ENCODE data around the gene OTOGL.

DNA sequence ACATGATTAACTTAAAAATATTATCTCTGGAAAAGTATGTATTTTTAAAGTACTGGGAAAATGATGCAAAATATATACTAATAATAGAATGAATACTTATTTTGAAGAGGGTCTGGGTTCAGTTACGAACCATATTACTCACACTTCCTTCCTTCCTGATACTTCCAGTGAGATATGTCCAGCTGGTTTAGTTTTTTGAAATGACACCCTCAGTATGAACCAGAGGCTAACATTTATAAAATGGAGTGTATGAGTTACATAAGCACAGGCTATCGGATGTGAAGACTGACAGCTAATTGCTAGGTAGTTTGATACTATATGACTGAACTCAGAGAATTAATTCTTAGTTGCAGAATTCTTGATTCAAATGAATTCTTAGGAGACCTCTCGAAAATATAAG, 122.9 kb downstream of the OTOGL start:
- TF ChIP-seq, protein P1, sequence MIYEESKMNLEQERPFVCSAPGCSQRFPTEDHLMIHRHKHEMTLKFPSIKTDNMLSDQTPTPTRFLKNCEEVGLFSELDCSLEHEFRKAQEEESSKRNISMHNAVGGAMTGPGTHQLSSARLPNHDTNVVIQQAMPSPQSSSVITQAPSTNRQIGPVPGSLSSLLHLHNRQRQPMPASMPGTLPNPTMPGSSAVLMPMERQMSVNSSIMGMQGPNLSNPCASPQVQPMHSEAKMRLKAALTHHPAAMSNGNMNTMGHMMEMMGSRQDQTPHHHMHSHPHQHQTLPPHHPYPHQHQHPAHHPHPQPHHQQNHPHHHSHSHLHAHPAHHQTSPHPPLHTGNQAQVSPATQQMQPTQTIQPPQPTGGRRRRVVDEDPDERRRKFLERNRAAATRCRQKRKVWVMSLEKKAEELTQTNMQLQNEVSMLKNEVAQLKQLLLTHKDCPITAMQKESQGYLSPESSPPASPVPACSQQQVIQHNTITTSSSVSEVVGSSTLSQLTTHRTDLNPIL (CRISPR knock-in tag; IDR thresholded peaks at IDR 0.05; ENCODE audit: low read depth): no peak
- TF ChIP-seq ZNF565 (CRISPR knock-in tag; conservative IDR thresholded peaks at IDR 0.05; ENCODE audit: low read depth): no peak
- TF ChIP-seq, protein P2, sequence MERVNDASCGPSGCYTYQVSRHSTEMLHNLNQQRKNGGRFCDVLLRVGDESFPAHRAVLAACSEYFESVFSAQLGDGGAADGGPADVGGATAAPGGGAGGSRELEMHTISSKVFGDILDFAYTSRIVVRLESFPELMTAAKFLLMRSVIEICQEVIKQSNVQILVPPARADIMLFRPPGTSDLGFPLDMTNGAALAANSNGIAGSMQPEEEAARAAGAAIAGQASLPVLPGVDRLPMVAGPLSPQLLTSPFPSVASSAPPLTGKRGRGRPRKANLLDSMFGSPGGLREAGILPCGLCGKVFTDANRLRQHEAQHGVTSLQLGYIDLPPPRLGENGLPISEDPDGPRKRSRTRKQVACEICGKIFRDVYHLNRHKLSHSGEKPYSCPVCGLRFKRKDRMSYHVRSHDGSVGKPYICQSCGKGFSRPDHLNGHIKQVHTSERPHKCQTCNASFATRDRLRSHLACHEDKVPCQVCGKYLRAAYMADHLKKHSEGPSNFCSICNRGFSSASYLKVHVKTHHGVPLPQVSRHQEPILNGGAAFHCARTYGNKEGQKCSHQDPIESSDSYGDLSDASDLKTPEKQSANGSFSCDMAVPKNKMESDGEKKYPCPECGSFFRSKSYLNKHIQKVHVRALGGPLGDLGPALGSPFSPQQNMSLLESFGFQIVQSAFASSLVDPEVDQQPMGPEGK (CRISPR knock-in tag; IDR thresholded peaks at IDR 0.05; ENCODE audit: borderline replicate concordance): no peak
- TF ChIP-seq OSR1 (CRISPR knock-in tag; IDR thresholded peaks at IDR 0.05): no peak
- TF ChIP-seq ZFP3 (CRISPR knock-in tag; IDR thresholded peaks at IDR 0.05): no peak
- TF ChIP-seq ZFP30 (CRISPR knock-in tag; IDR thresholded peaks at IDR 0.05): no peak
- no peak for TF ChIP-seq ZC3H10 (CRISPR knock-in tag; IDR thresholded peaks at IDR 0.05)
- TF ChIP-seq TCF4 (CRISPR knock-in tag; IDR thresholded peaks at IDR 0.05; ENCODE audit: borderline replicate concordance): no peak
- TF ChIP-seq, protein P3, sequence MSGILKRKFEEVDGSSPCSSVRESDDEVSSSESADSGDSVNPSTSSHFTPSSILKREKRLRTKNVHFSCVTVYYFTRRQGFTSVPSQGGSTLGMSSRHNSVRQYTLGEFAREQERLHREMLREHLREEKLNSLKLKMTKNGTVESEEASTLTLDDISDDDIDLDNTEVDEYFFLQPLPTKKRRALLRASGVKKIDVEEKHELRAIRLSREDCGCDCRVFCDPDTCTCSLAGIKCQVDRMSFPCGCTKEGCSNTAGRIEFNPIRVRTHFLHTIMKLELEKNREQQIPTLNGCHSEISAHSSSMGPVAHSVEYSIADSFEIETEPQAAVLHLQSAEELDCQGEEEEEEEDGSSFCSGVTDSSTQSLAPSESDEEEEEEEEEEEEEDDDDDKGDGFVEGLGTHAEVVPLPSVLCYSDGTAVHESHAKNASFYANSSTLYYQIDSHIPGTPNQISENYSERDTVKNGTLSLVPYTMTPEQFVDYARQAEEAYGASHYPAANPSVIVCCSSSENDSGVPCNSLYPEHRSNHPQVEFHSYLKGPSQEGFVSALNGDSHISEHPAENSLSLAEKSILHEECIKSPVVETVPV (CRISPR knock-in tag; IDR thresholded peaks at IDR 0.05): no peak
